GM18909 (cell line): ENCODE measurements around the gene SBF2.
"Not testable (repeated sequence)": the region's sequence is repeated elsewhere in the genome, so short reads cannot be mapped to it uniquely, and the experiment has no call there.

Source experiments
- ATAC-seq: cut with Tn5 transposase; IDR thresholded peaks from one replicate; pipeline ENCODE4 v1.9.1; 2021; ENCODE audit warnings: mild to moderate bottlenecking; ENCODE audit not compliant: unreplicated experiment, poor library complexity

SBF2 gene

GRCh38 chr11:10076458-10077141, 217.4 kb downstream of the SBF2 start:
- no peak for ATAC-seq

GRCh38 chr11:10075141-10075540, 218.9 kb downstream of the SBF2 start:
- ATAC-seq = no peak

GRCh38 chr11:10072841-10073240, 221.2 kb downstream of the SBF2 start:
- ATAC-seq = no peak

DNA sequence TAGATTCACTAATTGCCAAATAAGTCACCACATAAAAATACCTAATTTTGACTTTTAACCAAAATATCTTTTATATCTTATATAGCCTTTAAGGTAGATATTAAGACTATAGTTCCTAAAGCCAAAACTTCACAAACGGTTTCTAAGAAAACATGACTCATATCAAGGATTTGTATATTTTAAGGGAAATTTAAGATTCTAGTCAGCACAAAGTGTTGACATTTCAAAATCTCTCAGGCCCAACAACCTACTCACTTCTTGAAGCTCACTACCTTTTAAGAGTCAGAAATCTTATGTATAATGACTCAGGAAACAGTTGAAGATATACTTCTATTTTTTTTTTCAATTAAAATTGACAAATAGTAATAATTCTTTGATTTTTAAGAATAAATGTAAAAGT, 221.9 kb downstream of the SBF2 start:
- ATAC-seq = no peak

DNA sequence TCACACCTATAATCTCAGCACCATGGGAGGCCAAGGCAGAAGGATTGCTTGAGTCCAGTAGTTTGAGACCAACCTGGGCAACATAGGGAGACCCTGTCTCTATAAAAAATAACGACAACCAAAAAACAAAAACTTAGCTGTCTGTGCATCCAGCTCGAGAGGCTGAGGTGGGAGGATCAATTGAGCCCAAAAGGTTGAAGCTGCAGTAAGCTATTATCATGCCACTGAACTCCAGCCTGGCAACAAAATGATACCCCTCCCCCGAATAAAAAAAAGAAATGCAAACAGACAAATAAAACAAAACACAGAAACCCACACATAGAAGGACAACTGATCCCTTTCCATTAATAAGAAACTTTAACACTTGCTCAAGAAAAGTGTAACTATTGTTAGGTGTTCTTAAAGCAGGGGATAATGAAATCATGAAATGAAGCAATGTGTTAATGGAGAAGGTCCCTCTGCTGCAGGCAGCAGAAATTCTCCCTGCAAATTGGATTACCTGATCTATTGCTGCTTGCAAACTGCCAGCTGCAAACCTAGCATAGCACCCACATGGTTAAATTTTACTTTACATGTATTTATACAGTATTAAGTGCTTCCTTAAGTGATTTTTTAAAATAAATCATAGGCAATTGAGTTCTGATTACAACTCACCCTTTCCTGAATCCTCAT, 226.3 kb downstream of the SBF2 start:
- ATAC-seq = no peak

- ATAC-seq = no peak
Measured at GRCh38 chr11:10066441-10066840, 227.6 kb downstream of the SBF2 start.

DNA sequence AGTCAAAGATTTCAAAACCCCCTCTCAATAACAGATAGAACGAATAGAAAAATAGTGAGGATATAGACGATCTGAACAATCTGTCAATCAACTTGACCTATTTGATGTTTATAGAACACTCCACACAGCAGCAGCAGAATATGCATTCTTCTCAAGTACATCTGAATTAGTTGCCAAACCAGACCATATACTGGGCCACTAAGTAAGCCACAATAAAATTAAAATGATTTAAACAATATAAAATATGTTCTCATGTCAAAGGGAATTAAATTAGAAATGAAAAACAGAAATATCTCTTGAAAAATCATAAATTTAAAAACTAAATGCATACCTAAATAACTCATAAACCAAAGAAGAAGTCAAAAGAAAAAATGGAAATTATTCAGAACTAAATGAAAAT, 229.2 kb downstream of the SBF2 start:
- ATAC-seq = no peak

GRCh38 chr11:10058356-10058755, 235.7 kb downstream of the SBF2 start:
- no peak for ATAC-seq

- ATAC-seq = no peak
Measured at GRCh38 chr11:10051868-10052586, 242.0 kb downstream of the SBF2 start.

- no peak for ATAC-seq
Measured at GRCh38 chr11:10050561-10050960, 243.5 kb downstream of the SBF2 start.

- ATAC-seq = no peak
Measured at GRCh38 chr11:10049756-10050155, 244.3 kb downstream of the SBF2 start.

DNA sequence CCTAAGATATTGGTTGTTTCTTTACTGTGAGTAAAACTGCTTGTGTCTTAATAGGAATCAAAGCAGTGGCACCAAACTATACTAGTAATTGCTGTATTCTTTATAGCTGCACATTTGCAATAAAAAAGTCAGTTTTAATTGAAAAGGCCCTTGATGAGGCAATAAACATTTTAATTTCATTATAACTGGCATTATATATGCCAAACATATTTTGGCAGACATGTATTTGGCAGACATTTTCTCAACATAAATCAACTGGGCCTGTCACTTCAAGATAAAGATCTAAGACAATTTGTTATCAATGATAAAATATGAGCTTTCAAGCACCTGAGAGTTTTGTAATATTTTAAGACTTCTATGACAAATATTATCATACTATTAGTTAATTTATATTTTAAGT, 245.7 kb downstream of the SBF2 start:
- ATAC-seq = no peak

DNA sequence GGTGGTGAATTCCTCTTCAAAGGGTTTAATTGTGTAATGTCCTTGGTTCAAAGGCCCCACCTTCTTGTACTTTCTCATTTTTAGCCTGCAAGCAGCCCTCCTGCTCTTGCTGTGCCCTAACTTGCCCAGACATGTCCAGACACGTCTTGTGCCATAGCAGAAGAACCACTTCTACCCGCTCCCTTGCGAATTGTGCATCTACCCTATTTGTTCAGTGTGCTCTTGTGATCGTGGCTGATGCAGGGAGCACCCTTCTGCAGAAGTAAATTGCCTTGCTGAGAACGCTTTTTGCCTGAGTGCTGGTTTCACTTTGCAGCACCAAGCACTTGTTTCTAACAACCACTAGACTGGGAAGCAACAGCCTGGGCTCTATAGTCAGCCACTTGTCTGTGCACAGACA, 249.4 kb downstream of the SBF2 start:
- no peak for ATAC-seq

DNA sequence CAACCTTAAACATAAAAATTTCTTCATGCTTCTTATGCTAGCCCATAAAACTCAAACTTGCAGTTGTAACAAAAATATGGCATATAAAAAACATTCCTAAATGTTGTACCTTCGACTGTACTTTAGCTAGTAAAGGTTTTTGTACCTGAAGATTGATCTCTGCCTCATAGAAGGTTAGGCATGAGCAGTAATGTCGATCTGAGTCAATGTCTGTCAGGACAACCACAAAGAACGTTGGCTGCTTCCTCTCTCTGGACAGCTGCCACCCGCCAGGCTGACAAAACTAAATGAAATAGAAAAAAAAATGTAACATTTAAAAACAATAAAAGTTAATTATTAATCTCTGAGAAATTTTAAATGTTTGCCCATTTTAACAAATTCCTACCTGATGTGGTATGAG, 251.3 kb downstream of the SBF2 start:
- no peak for ATAC-seq

DNA sequence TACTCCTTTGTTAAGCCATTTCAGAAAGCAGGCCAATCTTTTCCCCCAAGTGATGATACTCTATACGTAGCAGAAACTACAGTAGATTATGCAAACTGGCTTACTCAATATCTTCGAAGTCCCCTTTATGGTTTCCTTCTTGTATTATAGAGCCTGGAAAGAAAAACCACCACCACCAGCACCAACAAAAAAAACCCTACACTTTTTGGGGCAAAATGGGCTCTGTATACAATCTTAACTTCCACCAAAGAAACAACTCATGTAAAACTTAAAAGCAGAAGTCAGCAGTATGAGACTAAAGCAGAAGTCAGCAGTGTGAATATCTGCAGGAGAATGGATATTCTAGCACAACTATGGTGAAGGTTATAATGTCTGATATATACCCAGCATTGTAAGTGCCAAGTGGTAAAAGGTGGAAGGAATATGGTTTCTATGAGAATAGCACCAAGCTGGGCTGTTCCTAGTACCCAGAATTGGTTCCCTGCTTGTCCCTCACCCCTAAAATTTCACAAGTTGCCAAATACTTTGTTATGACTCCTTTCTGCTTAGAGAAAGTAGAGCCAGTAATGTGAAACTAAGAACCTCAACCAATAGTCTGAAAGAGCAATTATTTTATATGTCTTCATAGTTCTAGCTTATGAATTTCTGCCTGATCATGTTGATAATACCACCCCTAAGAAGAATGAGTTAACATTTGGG, 252.1 kb downstream of the SBF2 start:
- ATAC-seq = no peak

DNA sequence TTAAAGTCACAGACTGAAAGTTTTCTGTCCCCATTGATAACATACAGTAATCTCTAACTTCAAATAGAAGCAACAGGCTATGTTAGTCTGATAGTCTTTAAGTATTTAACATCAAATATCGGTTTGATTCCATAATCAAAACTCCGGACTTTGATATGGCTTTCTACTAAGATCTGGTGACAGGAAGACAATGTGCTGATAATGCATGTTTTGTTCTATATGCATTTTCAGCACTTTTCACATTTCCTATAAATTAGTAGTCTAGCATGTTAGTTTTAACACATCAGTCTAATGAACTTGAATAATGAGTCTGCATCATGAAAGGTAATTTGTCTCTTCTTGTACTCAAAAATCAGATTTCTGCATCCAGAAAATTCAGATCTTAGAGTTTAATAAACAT, 252.7 kb downstream of the SBF2 start:
- ATAC-seq = no peak

DNA sequence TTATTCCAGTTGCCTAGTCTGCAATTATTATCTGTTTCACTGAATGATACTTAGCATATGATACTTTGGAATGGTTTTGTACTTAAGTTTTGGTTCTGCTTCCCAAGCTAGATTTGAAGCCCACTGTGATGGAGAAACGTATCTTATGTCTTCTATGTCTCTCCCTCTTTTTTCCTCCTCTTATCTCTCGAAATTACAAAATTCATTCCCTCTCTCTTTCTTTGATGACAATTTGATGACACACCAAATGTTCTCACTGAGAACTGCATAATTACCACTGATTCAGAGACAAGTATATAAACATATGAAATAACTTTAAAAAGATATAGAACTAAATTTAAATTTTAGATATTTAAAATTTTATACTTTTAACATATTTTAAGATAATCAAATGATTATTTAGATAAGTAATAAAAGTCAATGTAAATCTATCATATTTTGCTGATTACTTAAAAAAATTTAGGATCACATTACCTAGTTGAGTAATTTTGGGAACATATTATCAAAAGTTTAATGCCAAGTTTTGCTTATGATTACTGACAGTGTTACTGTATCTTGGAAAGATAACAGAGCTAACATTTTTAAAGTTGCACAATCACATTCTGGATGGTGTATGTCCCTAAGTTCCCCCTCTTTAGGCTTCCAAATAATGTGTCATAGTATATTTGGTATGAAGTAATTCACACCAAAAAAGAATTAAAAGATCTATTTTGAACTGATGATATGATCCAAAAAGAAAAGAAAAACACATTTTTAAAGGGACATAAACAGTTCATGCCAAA, 255.3 kb downstream of the SBF2 start:
- ATAC-seq = no peak

GRCh38 chr11:10035932-10036331, 258.1 kb downstream of the SBF2 start:
- ATAC-seq = not testable (repeated sequence)

DNA sequence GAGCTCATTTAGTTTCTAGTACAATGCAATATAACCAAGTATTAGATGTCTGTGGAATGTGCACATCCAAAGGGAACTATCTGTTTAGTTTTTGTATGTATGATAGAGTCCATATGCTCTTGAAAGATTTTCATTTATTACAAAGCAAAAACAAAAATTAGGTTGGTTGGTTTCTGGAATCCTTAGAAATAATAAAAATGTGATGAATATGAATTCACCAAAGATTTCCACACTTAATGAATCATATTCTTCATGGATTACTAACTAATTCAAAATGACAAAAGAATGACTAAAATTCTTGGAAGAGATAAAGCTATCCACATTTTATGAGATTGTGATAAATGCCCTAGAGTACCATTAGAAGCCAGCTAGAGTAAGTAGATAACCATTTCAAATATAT, 261.1 kb downstream of the SBF2 start:
- ATAC-seq = no peak

DNA sequence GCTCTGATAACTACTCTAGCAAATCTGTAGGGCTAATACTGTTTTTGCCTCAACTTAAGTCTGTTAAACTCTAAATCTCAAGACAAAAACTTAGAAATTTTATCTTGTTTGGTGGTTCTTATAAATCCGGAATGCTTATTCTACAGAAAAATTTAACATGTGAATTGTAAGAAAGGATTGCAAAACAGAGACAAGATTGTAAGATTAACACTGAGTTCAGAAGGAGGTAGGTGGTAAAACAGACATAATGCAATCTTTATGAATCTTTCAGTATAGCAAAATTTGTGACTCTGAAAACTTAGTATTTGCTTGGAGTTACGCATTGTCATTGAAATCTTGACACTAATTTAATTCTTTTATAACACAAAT, 263.9 kb downstream of the SBF2 start:
- ATAC-seq = no peak
